Activated CD4-positive, alpha-beta T cell treated with anti-CD3 and anti-CD28 coated beads, Interleukin-2, amount 10 ng/mL, durations not matched to agents 7 days and 5 days (primary cell): ENCODE data around the gene CD160. TPM values are rescaled to one million over a fixed set of nuclear protein-coding genes. Genes with fewer than 3 reads are reported as not detected.
"Not testable (repeated sequence)": the region's sequence is repeated elsewhere in the genome, so short reads cannot be mapped to it uniquely, and the experiment has no call there.

Experiments used
- CTCF ChIA-PET: fragments of 350-600 bp; sonication (Branson Sonifier 250); formaldehyde crosslinking; loops from one replicate; lab custom pipeline; 2021; ENCODE audit warnings: antibody characterized with exemption; lab: Charles Lee
- POLR2A ChIA-PET: fragments of 350-600 bp; sonication (Branson Sonifier 250); formaldehyde crosslinking; loops from one replicate; lab custom pipeline; 2021; ENCODE audit warnings: antibody characterized with exemption; lab: Charles Lee
- DNase-seq: peaks from one replicate; pipeline ENCODE4 v3.0.0-alpha.2; 2020
- H3K27ac Mint-ChIP-seq: one replicate; pipeline ENCODE4 v1.8.0; 2021; ENCODE audit warnings: mild to moderate bottlenecking, moderate library complexity, mixed read lengths
- H3K27me3 Mint-ChIP-seq: one replicate; pipeline ENCODE4 v1.8.0; 2021; ENCODE audit warnings: mixed read lengths
- H3K36me3 Mint-ChIP-seq: one replicate; pipeline ENCODE4 v1.8.0; 2021; ENCODE audit warnings: low read depth, mixed read lengths
- H3K4me1 Mint-ChIP-seq: one replicate; pipeline ENCODE4 v1.8.0; 2021; ENCODE audit warnings: mixed read lengths
- H3K4me3 Mint-ChIP-seq: one replicate; pipeline ENCODE4 v1.8.0; 2021; ENCODE audit warnings: mild to moderate bottlenecking, moderate library complexity, mixed read lengths
- H3K9me3 Mint-ChIP-seq: one replicate; pipeline ENCODE4 v1.8.0; 2021; ENCODE audit warnings: mixed read lengths
- total RNA-seq, 2 experiments: library from RNA; stranded (reverse); gene quantifications; one replicate each; pipeline ENCODE4 v1.2.3, GENCODE V29; 2021

CD160 gene
- total RNA-seq, 2 experiments from 2014 or later, result not detected

GRCh38 chr1:145766926-145767325 is 47.6 kb downstream of the CD160 start:
- H3K4me3 Mint-ChIP-seq, CTCF ChIA-PET, POLR2A ChIA-PET, H3K9me3 Mint-ChIP-seq, H3K4me1 Mint-ChIP-seq, H3K27me3 Mint-ChIP-seq, DNase-seq, H3K27ac Mint-ChIP-seq: not testable (repeated sequence)
- H3K36me3 Mint-ChIP-seq, result peaks cover 47% of the 10 kb centered on the region

GRCh38 chr1:145768004-145768403 is 48.7 kb downstream of the CD160 start:
- peaks cover 49% of the 10 kb centered on the region for H3K36me3 Mint-ChIP-seq
- DNase-seq, H3K27ac Mint-ChIP-seq, H3K9me3 Mint-ChIP-seq, H3K4me1 Mint-ChIP-seq, CTCF ChIA-PET, H3K4me3 Mint-ChIP-seq, POLR2A ChIA-PET, H3K27me3 Mint-ChIP-seq: not testable (repeated sequence)

- no peak for DNase-seq
- ChIA-PET CTCF (no interaction called here), POLR2A (no interaction called here)
- H3K4me1 Mint-ChIP-seq, result peaks cover 11% of the 10 kb centered on the region
- H3K27ac Mint-ChIP-seq, result no peak overlapping the region
- H3K36me3 Mint-ChIP-seq, result peaks cover 38% of the 10 kb centered on the region
- no peak overlapping the region for H3K4me3 Mint-ChIP-seq
- no peaks in the 10 kb centered on the region for H3K27me3 Mint-ChIP-seq
- H3K9me3 Mint-ChIP-seq, result no peaks in the 10 kb centered on the region
Measured at GRCh38 chr1:145771056-145771455, 51.8 kb downstream of the CD160 start.

GRCh38 chr1:145773423-145773822 is 54.1 kb downstream of the CD160 start:
- CTCF ChIA-PET, result interaction anchor here (0.6 to 1.2 kb wide), 2 partner anchors 9 to 15 kb away, joined by 4 to 6 read pairs; no protein-coding TSS in a partner anchor
- POLR2A ChIA-PET, result interaction anchor here (0.9 kb wide), 1 partner anchor 72 kb away, joined by 3 read pairs; the partner anchor contains the start of gene NUDT17
- no peaks in the 10 kb centered on the region for H3K9me3 Mint-ChIP-seq
- no peaks in the 10 kb centered on the region for H3K27me3 Mint-ChIP-seq
- H3K4me1 Mint-ChIP-seq, result peaks cover 11% of the 10 kb centered on the region
- peak overlapping the region; percentile 64 for H3K27ac Mint-ChIP-seq
- H3K36me3 Mint-ChIP-seq, result peaks cover 31% of the 10 kb centered on the region
- no peak overlapping the region for H3K4me3 Mint-ChIP-seq
- DNase-seq, result no peak

GRCh38 chr1:145777357-145778145 is 58.3 kb downstream of the CD160 start:
- H3K9me3 Mint-ChIP-seq, result no peaks in the 10 kb centered on the region
- CTCF ChIA-PET, result interaction anchor here (0.6 kb wide), 1 partner anchor 77 kb away, joined by 3 read pairs; no protein-coding TSS in a partner anchor

GRCh38 chr1:145778146-145778540 is 58.8 kb downstream of the CD160 start:
- CTCF ChIA-PET, result no interaction called here
- peaks cover 13% of the 10 kb centered on the region for H3K36me3 Mint-ChIP-seq
- H3K9me3 Mint-ChIP-seq, result no peaks in the 10 kb centered on the region
- H3K27me3 Mint-ChIP-seq, result no peaks in the 10 kb centered on the region
- no peak overlapping the region for H3K4me3 Mint-ChIP-seq
- no peak for DNase-seq
- peaks cover 15% of the 10 kb centered on the region for H3K4me1 Mint-ChIP-seq
- no peak overlapping the region for H3K27ac Mint-ChIP-seq
- POLR2A ChIA-PET, result no interaction called here

More at GRCh38 chr1:145777357-145778145, 58.3 kb downstream of the CD160 start:
- peaks cover 14% of the 10 kb centered on the region for H3K4me1 Mint-ChIP-seq
- DNase-seq, result no peak
- POLR2A ChIA-PET, result no interaction called here
- peaks cover 17% of the 10 kb centered on the region for H3K36me3 Mint-ChIP-seq
- no peak overlapping the region for H3K4me3 Mint-ChIP-seq
- H3K27ac Mint-ChIP-seq, result no peak overlapping the region
- no peaks in the 10 kb centered on the region for H3K27me3 Mint-ChIP-seq

- Mint-ChIP-seq H3K9me3 (no peaks in the 10 kb centered on the region), H3K4me1 (peaks cover 31% of the 10 kb centered on the region), H3K27ac (no peak overlapping the region), H3K36me3 (peaks cover 35% of the 10 kb centered on the region), H3K4me3 (no peak overlapping the region), H3K27me3 (no peaks in the 10 kb centered on the region)
- ChIA-PET CTCF (interaction anchor here (0.7 to 1.4 kb wide), 2 partner anchors 9 to 24 kb away, joined by 3 to 4 read pairs; no protein-coding TSS in a partner anchor), POLR2A (no interaction called here)
- DNase-seq, result no peak
Measured at GRCh38 chr1:145782272-145783099, 63.2 kb downstream of the CD160 start.

GRCh38 chr1:145784409-145784808 is 65.1 kb downstream of the CD160 start:
- POLR2A ChIA-PET, result no interaction called here
- H3K4me1 Mint-ChIP-seq, result peaks cover 31% of the 10 kb centered on the region
- no peaks in the 10 kb centered on the region for H3K9me3 Mint-ChIP-seq
- H3K36me3 Mint-ChIP-seq, result peaks cover 44% of the 10 kb centered on the region
- H3K4me3 Mint-ChIP-seq, result no peak overlapping the region
- peak overlapping the region; percentile 2 for H3K27ac Mint-ChIP-seq
- DNase-seq, result no peak
- H3K27me3 Mint-ChIP-seq, result no peaks in the 10 kb centered on the region
- CTCF ChIA-PET, result interaction anchor here (0.8 kb wide), 1 partner anchor 12 kb away, joined by 5 read pairs; no protein-coding TSS in a partner anchor

GRCh38 chr1:145785547-145785946 is 66.2 kb downstream of the CD160 start:
- Mint-ChIP-seq H3K4me1 (peaks cover 31% of the 10 kb centered on the region), H3K4me3 (peak overlapping the region; percentile 46), H3K27me3 (no peaks in the 10 kb centered on the region), H3K9me3 (no peaks in the 10 kb centered on the region), H3K27ac (peak overlapping the region; percentile 73), H3K36me3 (peaks cover 44% of the 10 kb centered on the region)
- CTCF ChIA-PET, result interaction anchor here (0.5 to 1.0 kb wide), 2 partner anchors 26 to 252 kb away, joined by 3 read pairs; no protein-coding TSS in a partner anchor
- no peak for DNase-seq
- POLR2A ChIA-PET, result no interaction called here

GRCh38 chr1:145786271-145786670 is 67.0 kb downstream of the CD160 start:
- Mint-ChIP-seq H3K27ac (peak overlapping the region; percentile 73), H3K36me3 (peaks cover 44% of the 10 kb centered on the region), H3K27me3 (no peaks in the 10 kb centered on the region), H3K9me3 (no peaks in the 10 kb centered on the region), H3K4me1 (peaks cover 31% of the 10 kb centered on the region), H3K4me3 (peak overlapping the region; percentile 46)
- POLR2A ChIA-PET, result no interaction called here
- no peak for DNase-seq
- CTCF ChIA-PET, result interaction anchor here (1.0 kb wide), 1 partner anchor 27 kb away, joined by 3 read pairs; no protein-coding TSS in a partner anchor

GRCh38 chr1:145788580-145788979 is 69.3 kb downstream of the CD160 start:
- H3K27me3 Mint-ChIP-seq, result no peaks in the 10 kb centered on the region
- H3K4me1 Mint-ChIP-seq, result peaks cover 29% of the 10 kb centered on the region
- H3K36me3 Mint-ChIP-seq, result peaks cover 43% of the 10 kb centered on the region
- no peak overlapping the region for H3K4me3 Mint-ChIP-seq
- no peaks in the 10 kb centered on the region for H3K9me3 Mint-ChIP-seq
- no peak overlapping the region for H3K27ac Mint-ChIP-seq
- no peak for DNase-seq
- ChIA-PET POLR2A (no interaction called here), CTCF (interaction anchor here (0.7 kb wide), 1 partner anchor 189 kb away, joined by 7 read pairs; no protein-coding TSS in a partner anchor)
